CD4-positive, alpha-beta T cell treated with Interleukin-15 for 1 hour (primary cell): ENCODE results near the gene ARHGAP45.
A peak's percentile ranks its signal among the peaks of the same experiment; 100 is the strongest.

ENCODE experiments used
- DNase-seq: peaks from one replicate; pipeline ENCODE4 v3.0.0-alpha.2; 2020

Gene ARHGAP45

DNA sequence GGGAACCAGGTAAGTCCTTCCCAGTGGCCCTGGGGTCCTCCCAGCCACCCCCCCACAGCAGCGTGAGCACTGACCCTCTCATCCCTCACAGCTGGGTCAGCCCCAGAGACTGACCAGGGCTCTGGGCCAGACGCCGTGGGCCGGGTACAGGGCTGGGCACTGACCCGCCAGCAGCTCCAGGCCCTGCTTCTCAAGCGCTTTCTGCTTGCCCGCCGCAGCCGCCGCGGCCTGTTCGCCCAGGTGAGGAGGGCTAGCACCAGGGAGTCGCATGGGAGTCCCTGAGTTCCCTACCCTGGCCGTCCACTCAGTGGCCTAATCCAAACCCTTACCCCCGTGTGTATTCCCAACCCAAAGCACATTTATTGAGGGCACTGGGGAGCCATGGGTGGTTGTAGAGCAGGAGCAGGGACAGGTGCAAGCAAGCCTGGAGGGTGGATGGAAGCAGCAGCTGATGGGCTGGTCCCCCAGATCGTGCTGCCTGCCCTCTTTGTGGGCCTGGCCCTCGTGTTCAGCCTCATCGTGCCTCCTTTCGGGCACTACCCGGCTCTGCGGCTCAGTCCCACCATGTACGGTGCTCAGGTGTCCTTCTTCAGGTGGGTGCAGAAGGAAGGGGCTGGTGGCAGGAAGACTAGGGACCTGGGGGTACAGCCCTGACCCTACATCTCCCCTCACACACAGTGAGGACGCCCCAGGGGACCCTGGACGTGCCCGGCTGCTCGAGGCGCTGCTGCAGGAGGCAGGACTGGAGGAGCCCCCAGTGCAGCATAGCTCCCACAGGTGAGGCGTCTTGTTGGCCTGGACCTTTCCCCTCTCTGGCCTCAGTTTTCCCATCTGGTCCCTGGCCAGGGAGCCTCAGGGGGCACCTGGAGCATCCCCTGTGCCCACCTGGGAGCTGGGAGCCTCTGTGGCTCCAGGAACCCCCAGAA lies 12.6 kb upstream of the ARHGAP45 start:
- DNase-seq, result no peak

DNA sequence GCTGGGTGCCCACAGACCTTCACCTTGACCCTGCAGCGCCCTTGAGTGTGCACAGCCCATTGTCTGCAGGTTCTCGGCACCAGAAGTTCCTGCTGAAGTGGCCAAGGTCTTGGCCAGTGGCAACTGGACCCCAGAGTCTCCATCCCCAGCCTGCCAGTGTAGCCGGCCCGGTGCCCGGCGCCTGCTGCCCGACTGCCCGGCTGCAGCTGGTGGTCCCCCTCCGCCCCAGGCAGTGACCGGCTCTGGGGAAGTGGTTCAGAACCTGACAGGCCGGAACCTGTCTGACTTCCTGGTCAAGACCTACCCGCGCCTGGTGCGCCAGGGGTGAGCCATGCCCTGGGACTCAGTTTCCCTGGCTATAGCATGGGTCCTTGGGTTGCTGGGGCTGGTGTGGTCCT lies 11.9 kb upstream of the ARHGAP45 start:
- DNase-seq, result no peak

DNA sequence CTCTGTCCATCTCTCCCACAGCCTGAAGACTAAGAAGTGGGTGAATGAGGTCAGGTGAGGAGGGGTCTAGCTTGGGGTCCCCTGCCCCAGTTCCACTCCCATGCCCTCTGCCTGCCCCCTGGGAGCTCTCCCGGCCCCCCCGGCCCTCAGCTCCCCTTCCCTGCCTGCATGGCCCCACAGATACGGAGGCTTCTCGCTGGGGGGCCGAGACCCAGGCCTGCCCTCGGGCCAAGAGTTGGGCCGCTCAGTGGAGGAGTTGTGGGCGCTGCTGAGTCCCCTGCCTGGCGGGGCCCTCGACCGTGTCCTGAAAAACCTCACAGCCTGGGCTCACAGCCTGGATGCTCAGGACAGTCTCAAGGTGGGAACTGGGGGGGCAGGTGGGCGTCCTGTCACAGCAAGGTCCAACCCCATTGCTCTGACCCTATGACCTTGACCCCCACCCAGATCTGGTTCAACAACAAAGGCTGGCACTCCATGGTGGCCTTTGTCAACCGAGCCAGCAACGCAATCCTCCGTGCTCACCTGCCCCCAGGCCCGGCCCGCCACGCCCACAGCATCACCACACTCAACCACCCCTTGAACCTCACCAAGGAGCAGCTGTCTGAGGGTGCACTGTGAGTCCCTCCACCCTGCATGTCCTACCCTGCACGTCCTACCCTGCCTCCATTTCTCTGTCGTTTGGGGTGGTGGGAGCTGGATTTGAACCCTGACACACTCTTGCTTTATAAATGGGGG lies 10.9 kb upstream of the ARHGAP45 start:
- no peak for DNase-seq

DNA sequence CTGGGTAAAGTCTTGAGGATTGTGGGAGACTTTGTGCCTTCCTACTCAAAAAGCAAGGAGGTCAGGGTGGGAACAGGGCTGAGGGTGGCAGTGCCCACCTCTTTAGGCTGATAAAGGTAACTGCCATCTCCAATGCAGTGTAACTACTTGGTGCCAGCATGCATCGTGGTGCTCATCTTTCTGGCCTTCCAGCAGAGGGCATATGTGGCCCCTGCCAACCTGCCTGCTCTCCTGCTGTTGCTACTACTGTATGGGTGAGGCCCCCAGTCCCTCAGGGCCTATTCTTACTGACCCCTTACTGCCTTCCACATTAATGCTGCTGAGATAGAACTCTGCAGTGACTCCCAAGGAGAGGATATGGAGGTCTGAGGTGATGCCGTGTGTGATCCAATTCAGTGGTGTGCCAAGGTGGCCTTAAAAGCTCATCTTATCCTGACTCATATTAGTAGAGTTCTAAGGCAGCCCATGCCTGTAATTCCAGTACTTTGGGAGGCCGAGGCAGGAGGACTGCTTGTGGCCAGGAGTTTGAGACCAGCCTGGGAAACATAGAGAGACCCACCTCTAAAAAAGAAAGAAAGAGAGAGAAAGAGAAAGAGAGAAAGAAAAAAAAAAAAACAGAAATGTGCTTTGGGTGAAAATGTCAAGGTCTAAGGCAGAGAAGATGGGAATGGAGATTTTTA lies 9.7 kb upstream of the ARHGAP45 start:
- peak; percentile 67 for DNase-seq

DNA sequence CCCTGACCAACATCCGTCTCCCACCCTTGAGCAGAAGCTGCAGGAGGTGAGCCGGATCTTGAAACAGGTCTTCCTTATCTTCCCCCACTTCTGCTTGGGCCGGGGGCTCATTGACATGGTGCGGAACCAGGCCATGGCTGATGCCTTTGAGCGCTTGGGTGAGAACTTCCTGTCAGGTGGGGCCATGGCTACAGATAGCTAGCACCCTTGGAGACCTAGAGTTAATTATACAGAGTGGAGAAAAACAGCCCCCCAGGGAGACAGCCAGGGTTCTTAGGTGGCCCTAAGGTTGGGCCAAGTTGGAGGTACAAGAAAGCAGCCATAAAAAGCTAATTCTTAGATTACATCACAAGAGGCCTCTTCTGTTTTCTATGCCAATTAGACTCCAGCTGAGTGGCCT lies 8.9 kb upstream of the ARHGAP45 start:
- DNase-seq, result no peak

DNA sequence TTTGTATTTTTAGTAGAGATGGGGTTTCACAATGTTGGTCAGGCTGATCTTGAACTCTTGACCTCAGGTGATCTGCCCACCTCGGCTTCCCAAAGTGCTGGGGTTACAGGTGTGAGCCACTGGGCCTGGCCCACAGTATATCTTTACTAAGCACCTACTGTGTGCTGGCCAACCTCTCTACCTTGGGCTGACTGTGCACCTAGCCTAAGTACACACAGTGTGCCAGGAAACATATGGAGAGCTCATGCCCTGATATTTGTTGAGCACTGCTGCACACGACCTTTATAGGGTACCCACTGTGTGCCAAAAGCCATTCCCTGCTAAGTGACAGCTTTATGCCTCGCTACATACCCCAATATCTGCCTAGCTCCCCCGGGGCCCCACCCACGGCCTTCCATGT lies 6.3 kb upstream of the ARHGAP45 start:
- DNase-seq, result no peak

DNA sequence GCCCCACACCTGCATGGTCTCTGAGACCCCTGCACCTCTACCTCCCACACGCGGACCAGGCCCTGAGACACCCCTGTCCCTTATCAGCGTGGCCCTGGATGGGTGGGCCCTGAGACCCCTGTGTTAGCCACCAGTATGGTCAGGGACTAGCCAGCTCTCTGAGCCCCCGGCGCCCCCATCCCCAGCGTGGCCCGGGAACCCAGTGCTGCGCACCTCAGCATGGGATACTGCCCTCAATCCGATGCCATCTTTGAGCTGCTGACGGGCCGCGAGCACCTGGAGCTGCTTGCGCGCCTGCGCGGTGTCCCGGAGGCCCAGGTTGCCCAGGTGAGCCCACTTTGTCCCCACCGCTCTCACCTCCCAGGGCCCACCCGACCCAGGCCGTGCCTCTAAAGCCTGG lies 5.0 kb upstream of the ARHGAP45 start:
- no peak for DNase-seq

DNA sequence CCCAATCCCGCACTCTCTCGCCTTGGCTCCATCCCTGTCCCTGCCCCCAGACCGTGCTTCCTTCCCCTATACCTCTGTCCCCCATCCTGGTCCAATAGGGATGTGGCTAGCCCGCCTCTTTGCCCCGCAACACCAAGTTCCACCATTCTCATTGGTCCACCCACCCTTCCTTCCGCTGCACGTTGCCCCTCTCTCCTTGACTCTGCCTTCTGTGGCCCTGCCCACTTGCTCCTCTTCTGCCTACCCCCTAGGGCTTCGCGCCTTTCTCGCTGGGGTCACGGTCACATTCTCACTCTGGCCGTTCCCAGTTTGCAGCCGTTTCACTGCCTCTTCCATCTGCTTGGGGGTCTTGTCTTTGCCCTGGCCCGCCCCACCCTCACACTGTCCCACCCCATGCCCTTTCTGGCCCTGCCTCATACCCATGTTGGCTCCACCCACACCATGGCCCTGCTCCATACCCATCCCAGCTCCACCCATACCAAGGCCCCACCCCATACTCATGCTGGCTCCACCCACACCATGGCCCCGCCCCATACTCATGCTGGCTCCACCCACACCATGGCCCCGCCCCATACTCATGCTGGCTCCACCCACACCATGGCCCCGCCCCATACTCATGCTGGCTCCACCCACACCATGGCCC lies 4.5 kb upstream of the ARHGAP45 start:
- no peak for DNase-seq

DNA sequence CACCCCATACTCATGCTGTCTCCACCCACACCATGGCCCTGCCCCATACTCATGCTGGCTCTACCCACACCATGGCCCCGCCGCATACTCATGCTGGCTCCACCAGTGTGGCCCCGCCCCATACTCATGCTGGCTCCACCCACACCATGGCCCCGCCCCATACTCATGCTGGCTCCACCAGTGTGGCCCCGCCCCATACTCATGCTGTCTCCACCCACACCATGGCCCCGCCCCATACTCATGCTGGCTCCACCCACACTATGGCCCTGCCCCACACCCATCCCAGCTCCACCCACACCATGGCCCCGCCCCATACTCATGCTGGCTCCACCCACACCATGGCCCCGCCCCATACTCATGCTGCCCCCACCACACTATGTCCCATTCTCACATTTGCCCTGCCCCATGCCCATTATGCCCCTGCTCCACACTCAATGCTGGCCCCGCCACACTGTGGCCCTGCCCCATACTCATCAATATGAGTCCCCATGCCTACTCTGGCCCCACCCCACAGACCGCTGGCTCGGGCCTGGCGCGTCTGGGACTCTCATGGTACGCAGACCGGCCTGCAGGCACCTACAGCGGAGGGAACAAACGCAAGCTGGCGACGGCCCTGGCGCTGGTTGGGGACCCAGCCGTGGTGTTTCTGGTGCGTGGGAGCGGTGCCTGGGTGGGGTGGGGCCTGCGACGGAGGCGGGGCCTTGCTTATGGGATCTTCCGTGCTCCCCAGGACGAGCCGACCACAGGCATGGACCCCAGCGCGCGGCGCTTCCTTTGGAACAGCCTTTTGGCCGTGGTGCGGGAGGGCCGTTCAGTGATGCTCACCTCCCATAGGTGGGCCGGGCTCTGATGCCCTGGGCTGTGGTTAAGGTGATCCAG lies 3.7 kb upstream of the ARHGAP45 start:
- DNase-seq, result peak; percentile 81

DNA sequence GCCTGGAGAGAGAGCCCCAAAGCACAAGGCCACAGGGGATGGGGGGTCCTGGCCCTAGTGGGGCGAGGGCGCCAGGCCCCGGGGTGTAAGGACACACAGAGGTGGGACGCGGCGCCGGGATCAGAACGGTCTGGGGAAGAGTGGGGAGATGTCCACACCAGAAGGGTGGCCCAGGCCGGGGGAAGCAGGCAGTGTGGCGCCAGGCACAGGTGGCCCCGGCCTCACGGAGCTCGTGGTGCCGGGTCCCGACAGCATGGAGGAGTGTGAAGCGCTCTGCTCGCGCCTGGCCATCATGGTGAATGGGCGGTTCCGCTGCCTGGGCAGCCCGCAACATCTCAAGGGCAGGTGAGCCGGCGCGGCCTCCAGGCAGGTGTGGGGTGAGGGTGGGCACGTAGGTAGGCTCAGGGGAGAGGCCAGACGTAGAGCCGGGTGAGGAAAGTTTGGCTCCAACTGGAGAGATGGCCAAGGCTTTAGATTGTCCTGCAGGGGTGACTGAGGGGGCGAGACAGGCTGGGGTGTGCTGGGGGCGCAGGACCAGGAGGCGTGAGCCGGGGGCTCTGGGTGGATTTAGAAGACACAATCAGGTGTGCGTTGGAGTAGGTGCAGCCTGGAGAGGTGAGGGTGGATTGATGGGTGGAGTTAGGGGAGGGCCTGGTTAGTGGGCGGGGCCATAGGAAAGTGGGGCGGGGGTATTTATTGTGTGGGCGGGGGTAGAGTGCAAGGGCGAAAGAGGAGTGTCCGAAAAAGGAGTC lies 2.9 kb upstream of the ARHGAP45 start:
- no peak for DNase-seq

DNA sequence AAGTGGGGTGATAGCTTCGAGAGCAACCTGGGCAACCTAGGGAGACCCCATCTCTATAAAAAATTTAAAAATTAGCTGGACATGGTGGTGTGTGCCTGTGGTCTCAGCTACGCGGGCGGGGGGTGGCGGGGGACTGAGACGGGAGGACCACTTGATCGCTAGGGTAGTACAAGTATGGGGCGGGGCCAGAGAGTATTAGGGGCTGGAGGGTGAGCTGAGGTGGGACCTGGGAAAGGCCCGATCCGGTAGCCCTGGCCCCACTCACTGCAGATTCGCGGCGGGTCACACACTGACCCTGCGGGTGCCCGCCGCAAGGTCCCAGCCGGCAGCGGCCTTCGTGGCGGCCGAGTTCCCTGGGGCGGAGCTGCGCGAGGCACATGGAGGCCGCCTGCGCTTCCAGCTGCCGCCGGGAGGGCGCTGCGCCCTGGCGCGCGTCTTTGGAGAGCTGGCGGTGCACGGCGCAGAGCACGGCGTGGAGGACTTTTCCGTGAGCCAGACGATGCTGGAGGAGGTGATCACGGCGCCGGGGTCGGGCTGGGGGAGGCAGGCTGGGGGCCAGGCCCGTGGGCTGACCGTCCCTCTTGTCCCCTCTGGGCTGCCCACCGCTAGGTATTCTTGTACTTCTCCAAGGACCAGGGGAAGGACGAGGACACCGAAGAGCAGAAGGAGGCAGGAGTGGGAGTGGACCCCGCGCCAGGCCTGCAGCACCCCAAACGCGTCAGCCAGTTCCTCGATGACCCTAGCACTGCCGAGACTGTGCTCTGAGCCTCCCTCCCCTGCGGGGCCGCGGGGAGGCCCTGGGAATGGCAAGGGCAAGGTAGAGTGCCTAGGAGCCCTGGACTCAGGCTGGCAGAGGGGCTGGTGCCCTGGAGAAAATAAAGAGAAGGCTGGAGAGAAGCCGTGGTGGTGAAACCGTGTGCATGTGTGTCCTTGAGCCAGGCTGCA lies 2.0 kb upstream of the ARHGAP45 start:
- peak; percentile 73 for DNase-seq

DNA sequence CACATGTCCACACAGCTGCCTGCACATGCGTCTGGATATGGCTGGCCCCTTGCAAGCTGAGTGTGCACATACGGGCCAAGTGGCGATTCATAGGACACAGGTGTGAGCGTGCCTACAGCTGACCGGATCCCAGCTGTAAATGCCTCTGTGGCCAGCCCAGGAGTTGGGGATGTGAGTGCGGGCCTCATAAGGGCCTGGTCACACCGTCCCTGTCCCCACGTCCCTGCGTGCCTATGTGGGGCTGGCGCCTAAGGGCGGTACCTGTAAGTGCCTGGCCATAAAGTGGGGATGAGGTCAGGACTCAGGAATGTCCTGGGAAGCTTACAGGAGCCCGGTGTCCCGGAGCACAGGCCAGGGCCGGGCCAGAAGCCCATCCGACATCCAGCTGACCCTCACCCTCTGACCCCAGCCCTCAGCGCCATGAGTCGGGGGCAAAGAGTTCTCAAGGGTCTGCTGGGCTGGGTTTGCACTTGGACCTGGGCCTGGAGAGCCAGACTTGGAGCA lies 1.3 kb upstream of the ARHGAP45 start:
- DNase-seq, result no peak

DNA sequence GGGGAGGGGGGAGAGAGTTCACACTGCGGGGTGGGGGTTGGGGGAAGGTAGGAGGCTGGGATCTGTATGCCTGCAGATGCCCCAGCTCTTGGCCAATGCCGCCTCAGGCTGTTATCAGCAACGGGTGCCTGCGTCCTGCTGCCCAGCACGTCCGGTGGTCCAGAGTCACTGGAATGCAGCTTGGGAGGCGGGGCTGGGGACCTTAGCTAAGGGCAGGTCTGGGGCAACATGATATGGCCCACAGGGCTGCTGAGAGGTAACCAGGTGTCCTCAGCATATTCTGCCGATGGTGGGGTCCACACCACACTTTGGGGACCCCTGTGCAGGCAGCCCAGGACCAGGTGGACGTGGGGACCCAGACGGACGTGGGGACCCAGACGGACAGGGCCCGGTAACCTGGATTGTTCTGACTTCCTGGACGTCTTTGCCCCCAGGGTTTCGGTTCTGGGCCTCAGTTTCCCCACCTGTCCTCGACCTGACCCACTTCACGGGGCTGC lies 668 bp upstream of the ARHGAP45 start:
- no peak for DNase-seq

DNA sequence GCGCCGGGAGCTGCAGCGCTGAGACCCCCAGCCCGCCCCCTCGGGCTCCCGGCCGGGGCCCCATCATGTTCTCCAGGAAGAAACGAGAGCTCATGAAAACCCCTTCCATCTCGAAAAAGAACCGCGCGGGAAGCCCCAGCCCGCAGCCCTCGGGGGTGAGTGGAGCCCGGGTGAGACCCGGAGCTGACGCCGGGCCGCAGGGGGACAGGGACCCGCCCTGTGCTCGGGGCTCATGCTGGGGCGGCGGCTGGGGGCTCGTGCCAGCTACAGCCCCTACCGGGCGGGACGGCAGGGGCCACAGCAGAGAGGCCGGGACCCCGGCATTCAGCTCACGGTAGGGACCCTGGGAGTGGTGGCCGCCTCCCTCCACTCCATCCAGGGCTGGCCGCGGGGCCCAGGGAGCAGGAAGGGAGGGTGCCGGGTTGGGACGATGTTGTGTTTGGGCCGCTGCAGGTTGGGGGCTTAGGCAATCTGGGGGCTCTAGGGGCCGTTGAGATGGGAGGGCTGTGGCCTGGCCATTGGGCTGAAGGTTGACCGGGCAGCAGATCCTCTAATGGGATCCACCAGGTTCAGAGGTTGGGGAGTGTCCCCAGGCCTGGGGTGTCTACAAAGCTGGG lies 482 bp downstream of the ARHGAP45 start:
- DNase-seq, result no peak

DNA sequence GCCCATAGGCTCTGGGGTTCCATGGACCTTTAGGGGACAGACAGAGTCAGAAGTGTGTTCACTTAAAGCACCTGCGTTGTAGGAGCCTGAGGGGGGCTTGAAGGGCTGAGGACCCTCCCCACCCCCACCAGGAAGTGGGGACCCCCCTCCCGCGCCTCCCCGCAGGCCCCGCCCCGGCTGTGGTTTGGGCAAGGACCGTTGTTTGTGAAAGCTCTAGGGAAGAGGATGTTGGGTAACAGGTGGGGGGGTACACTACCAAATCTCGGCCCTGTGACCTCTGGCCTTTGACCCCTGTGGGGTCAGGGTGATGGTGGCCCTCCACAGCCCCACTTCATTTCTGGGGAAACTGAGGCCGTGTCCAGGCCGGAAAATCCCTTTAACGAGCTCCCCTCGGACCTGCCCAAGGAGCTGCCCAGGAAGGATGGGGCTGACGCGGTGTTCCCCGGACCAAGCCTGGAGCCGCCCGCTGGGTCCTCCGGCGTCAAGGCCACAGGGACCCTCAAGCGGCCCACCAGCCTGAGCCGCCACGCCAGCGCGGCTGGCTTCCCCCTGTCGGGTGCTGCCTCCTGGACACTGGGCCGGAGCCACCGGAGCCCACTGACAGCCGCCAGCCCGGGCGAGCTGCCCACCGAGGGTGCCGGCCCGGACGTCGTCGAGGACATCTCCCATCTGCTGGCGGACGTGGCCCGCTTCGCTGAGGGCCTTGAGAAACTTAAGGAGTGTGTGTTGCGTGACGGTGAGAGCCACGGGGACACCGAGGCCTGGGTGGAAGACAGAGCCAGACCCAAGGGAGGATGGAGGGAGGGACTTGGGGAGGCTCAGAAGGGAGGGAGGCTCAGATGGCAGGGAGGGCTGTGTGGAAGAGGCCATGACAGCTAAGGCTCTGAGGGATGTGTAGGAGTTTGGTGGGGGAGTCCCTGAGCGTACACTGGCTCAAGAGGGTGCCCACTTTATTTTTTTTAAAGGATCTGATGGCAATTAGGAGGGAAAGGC lies 1.3 kb downstream of the ARHGAP45 start:
- DNase-seq, result peak; percentile 79

DNA sequence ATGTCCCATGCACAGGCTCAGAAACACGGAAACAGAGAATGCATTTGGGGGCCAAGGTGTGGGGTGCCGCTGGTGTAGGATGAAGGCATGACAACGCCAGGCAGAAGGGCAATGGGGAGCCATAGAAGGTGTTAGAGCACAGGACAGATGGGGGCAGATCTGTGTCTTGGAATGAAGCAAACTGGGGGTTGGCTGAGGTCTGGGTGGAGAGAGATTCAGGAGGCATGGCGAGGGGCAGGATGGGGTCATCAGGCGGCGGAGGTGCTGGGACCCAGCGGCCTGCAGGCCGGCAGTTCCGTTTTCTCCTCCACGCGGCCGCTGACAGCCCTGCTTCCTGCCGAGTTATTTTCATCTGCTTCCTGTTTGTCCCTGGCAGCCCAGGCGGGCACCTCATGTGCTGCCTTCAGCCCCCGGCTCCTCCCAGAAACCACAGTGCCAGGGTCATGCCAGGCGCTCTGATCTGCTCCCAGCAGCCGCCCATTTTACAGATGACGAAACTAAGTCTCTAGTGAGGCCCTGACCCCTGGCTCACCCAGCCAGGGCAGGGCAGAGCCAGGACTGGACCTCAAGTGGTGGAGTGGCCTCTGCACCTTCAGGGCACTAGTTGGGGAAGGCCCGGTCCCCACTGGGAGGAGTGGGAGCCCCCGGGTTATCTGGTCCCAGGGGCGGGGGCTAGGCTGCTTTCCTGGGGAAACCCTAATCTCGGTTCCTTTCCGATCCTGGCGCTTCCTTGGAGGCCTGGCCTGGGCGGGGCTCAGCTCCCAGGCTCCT lies 2.2 kb downstream of the ARHGAP45 start:
- peak; percentile 86 for DNase-seq

DNA sequence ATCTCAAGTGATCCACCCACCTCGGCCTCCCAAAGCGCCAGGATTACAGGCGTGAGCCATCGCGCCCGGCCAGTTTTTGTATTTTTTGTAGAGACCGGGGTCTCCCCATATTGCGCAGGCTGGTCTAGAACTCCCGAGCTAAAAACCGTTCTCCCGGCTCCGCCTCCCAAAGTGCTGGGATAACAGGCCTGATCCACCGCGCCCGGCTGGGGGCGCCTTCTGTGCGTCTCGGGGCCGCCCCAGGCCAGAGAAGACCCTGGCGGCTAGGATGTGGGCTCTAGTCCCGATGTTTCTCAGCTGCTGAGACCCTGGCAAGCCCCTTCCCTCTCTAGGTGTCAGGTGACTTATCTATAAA lies 3.6 kb downstream of the ARHGAP45 start:
- DNase-seq, result no peak
